ENCODE results near the gene PTPRG.

DNA sequence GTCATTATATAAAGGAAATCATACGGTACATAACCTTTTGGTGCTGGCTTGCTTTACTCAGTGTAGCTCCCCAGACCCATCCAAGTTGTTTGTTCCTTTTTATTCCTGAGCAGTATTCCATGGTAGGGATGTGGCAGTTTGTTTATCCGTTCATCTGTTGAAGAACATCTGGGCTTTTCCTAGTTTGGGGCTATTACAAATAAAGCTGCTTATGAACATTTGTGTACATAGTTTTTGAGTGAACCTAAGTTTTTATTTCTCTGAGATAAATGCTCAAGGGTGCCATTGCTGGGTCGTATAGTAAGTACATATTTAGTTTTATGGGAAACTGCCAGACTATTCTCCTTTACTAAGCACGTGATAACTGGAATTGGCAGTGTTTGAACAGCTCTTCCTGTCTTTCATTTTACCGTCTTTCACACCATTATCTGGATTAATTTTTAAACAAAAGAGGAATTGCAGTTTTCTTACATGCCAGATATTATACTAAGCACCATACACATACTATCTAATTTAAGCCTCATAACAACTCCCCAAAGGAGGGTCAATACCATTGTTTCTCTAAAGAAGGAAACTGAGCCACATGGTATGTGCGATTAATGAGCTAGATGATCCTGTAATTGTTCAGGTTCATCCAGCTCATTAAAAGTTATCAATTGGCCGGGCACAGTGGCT, 85.6 kb downstream of the PTPRG start:
- TF ChIP-seq, protein P1, sequence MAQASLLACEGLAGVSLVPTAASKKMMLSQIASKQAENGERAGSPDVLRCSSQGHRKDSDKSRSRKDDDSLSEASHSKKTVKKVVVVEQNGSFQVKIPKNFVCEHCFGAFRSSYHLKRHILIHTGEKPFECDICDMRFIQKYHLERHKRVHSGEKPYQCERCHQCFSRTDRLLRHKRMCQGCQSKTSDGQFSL (CRISPR knock-in tag; IDR thresholded peaks at IDR 0.05), result no peak
- TF ChIP-seq, protein P2, sequence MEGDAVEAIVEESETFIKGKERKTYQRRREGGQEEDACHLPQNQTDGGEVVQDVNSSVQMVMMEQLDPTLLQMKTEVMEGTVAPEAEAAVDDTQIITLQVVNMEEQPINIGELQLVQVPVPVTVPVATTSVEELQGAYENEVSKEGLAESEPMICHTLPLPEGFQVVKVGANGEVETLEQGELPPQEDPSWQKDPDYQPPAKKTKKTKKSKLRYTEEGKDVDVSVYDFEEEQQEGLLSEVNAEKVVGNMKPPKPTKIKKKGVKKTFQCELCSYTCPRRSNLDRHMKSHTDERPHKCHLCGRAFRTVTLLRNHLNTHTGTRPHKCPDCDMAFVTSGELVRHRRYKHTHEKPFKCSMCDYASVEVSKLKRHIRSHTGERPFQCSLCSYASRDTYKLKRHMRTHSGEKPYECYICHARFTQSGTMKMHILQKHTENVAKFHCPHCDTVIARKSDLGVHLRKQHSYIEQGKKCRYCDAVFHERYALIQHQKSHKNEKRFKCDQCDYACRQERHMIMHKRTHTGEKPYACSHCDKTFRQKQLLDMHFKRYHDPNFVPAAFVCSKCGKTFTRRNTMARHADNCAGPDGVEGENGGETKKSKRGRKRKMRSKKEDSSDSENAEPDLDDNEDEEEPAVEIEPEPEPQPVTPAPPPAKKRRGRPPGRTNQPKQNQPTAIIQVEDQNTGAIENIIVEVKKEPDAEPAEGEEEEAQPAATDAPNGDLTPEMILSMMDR (CRISPR knock-in tag; IDR thresholded peaks at IDR 0.05), result no peak
- no peak for TF ChIP-seq ZNF552 (CRISPR knock-in tag; IDR thresholded peaks at IDR 0.05; ENCODE audit: borderline replicate concordance)
- TF ChIP-seq SUZ12 (IDR thresholded peaks at IDR 0.05; ENCODE audit: low read depth, low read length), result no peak
- no peak for TF ChIP-seq ARNT (IDR thresholded peaks at IDR 0.05)
- TF ChIP-seq BRD4 (CRISPR knock-in tag; IDR thresholded peaks at IDR 0.05), result no peak
- TF ChIP-seq, protein P3, sequence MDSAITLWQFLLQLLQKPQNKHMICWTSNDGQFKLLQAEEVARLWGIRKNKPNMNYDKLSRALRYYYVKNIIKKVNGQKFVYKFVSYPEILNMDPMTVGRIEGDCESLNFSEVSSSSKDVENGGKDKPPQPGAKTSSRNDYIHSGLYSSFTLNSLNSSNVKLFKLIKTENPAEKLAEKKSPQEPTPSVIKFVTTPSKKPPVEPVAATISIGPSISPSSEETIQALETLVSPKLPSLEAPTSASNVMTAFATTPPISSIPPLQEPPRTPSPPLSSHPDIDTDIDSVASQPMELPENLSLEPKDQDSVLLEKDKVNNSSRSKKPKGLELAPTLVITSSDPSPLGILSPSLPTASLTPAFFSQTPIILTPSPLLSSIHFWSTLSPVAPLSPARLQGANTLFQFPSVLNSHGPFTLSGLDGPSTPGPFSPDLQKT (CRISPR knock-in tag; IDR thresholded peaks at IDR 0.05; ENCODE audit: borderline replicate concordance), result no peak
- TF ChIP-seq POLR2AphosphoS5 (IDR thresholded peaks at IDR 0.05; ENCODE audit: low read depth, low read length), result no peak
- TF ChIP-seq RXRA (CRISPR knock-in tag; IDR thresholded peaks at IDR 0.05), result no peak
- no peak for TF ChIP-seq SALL2 (CRISPR knock-in tag; IDR thresholded peaks at IDR 0.05)
- TF ChIP-seq JUNB (CRISPR knock-in tag; IDR thresholded peaks at IDR 0.05; ENCODE audit: borderline replicate concordance), result no peak
- TF ChIP-seq AGO1 (IDR thresholded peaks at IDR 0.05; ENCODE audit: low read depth, low read length, poor library complexity, severe bottlenecking), result no peak
- no peak for TF ChIP-seq KLF9 (CRISPR knock-in tag; IDR thresholded peaks at IDR 0.05; ENCODE audit: low read depth)
- TF ChIP-seq SYNCRIP (IDR thresholded peaks at IDR 0.05; ENCODE audit: insufficient read depth, low read depth, low read length), result no peak

Data from HepG2 (cell line).